Stimulated activated CD8-positive, alpha-beta memory T cell treated with anti-CD3 and anti-CD28 coated beads, Interleukin-7, amount 100 ng/mL, for 1 hour (primary cell): Measurements from ENCODE around the gene DTWD2.
"Not testable (repeated sequence)": the region's sequence is repeated elsewhere in the genome, so short reads cannot be mapped to it uniquely, and the experiment has no call there.

Experiments used
- DNase-seq, 2 donors: peaks; one replicate each; pipeline ENCODE4 v3.0.0-alpha.2; 2020; ENCODE audit warnings: low read depth in 2 of 2

The DTWD2 gene

DNA sequence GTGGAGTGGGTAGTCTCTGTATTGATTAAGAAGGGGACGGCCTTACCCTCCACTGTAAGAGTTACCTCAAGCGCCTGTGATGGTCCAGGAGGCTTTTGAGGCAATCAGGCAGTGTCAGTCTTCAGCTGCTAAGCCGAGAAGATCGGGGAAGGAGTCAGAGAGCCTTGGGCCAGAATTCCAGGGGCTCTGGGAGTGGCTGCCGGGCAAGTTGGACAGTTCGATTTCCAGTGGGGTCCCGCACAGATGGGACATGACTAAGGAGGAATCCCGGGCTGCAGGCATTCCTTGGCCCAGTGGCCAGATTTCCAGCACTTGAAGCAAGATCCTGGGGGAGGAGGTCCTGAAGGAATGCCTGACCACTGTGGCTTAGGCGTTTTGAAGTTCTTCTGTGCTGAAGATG is 38.0 kb downstream of the DTWD2 start:
- DNase-seq: not testable (repeated sequence)

DNA sequence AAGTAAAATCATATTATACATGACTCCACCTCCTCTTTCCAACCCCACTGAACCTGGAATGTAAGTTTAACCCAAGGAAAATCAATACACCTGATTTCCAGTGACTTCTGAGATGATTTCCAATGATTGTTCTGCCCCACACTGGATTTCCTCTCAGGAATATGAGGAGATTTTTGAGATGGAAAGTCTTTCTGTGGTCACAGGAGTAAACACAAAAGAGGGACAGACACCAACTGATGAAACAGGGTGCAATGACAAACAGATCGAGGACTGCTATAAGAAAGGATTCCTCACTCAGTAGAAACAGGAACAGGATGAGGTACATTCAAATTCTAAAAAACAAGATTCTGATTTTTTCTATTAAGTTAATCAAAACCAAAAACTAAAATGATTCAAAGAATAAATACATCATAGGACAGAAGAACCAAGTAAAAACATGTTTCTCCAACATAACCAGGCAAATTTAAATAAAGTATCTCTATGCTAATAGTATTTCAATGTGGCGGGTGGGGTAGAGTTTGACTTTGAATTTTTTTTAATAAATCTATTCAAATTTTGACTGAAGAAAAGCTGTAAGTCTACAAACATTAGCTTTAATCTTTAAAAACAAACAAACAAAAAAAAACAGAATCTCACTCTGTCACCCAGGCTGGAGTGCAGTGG is 42.1 kb downstream of the DTWD2 start:
- no peak for DNase-seq

DNA sequence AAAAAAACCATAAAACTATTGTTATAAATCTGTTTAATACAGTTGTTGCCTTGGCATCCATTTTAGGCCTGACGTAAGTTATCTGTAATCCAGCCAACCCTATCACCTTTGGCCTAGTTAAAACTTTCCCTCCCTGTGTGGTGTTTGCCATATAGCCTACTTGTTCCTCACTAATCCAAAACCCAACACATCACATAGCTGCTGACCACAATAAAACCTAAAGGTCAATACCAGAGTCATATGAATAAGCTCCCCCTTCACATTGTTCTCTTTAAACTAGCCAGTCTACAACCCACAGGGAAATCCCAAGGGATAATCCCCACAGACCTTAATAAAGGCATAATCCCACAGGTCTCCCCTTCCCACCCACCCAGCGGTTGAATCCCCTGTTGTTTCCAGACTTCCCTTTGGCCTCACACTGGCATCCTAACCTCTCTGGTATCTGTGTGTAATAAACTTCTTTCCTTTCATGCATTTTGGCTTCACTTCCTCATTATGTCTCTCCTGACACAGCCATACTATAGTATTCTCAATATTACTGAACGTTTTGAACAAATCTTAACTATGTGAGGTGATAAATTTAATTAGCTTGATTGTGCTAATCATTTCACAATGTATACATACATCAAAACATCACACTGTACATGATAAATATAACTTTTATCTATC is 50.8 kb downstream of the DTWD2 start:
- DNase-seq: no peak

DNA sequence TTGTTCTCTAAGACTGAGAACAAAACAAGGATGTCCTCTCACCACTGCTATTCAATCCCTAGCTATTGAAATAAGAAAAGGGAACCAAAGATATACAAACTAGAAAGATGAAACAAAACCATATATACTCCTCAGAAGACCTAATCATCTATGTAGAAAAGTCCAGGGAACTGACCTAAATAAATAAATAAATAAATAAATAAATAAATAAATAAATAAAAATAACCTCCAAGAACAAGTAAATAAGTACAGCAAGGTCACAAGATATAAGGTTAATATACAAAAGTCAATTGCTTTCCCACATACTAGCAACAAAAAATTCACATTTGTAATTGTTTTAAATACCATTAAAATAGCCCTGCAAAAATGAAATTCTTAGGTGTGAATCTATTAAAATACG is 54.6 kb downstream of the DTWD2 start:
- no peak for DNase-seq

DNA sequence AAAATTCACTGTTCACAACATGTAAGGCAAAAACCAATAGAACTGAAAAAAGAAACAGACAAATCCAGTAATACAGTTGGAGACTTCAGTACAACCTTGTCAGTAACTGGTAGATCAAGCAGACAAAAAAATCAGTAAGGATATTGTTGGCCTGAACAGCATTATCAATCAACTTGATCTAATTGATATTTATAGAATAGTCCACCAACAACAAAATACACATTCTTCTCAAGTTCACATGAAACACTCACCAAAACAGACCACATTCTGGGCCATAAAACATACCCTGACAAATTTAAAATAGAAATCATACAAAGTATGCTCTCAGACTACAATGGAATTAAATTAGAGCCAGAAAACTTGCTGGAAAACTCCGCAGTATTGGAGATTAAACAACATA is 56.8 kb downstream of the DTWD2 start:
- DNase-seq: no peak

DNA sequence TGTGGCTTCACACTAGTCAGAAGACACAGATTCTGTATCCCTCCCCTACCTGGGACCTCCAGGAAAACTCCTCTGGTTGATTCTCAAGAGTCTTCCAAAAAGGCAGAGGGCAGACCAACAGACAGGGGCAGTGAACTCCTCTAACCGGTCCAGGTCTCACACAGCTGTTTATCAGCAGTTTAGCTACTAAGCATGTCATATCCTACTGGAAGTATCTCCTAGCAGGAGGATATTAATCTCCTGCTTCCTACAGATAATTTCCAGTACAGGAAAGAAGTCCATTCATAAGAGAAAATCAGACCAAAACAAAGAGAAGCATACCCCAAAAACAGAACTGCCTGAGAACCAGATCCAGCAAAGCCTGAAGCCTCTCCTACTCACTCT is 64.3 kb downstream of the DTWD2 start:
- no peak for DNase-seq

DNA sequence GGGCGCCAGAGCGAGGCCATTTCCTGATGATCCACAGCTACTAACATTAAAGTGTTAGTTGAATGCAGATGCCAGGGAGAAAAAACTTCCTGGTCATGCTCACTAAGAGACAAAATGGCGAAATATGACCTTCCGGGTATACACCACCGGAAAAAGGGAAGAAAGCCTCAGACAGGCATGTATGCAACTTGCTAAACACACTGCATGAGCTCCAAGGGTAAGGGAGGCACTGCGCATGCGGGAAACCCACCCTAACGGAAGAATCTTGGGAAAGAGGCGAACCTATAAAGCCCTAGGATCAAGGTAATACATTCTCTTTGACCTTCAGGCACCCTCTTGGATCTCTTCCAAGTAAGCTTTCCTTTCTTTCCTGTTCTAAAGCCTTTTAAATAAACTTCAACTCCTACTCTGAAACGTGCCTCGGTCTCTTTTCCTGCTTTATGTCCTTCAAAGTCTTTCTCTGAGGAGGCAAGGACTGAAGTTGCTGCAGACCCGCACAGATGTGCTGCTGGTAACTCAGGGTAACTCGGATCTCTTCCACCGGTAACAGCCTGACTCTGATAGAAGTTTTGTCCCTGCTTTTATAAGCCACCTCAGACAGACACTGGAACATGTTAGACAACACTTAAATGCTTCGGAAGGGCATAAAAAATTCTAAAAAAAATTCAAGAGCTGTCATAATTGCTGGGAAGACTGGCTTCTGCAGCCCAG is 64.9 kb downstream of the DTWD2 start:
- no peak for DNase-seq

DNA sequence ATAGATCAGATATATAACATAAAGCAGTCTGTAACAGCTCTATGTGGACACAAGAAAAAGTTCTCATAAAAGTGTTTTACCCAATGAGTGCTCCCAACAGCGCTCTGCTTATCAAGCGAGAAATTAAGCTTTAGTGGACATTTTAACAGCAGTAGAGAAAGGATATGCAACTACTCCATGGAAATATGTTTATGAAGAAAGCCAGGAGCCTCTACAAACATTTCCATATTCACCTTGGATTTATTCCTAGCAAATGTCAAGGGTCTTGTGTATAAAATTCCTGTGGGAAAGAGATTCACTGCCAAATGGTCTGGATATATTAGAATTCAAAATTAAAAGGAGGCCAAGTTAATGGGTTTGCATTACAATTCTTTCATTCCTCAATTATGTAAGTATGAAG is 66.5 kb downstream of the DTWD2 start:
- DNase-seq: no peak

DNA sequence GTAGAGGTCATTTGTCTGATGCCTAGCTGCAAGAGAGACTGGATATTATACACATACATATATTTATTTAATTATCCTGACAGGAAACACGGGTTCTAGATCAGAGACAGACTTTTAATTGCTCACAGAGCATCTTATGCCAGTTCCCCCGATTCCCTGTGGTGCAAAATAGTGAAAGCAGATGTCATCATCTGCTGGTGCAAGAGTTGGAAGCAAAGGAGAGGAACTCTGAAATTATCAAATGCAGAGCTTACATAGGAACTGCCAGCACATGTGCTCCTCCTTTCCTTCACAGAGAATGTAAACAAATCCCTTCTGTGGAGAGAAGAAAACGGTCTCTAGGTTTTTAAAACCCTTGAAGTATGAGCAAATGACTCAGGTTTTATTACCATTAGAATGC is 69.3 kb downstream of the DTWD2 start:
- no peak for DNase-seq

DNA sequence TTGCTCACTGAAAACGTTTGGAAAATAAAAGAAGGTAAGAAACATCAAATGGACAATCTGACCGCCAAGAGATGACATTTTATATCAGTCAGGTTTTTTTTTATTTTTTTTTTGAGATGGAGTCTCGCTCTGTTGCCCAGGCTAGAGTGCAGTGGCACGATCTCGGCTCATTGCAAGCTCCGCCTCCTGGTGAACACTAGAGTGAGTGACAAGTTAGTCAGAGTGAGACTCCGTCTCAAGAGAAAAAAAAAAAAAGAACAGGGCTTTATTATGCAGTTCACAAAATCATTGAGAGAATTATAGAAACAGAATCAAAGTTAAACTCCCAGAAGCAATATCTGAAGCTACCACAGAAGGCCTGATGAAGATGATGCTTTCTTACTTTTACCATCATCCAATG is 70.1 kb downstream of the DTWD2 start:
- DNase-seq: no peak

DNA sequence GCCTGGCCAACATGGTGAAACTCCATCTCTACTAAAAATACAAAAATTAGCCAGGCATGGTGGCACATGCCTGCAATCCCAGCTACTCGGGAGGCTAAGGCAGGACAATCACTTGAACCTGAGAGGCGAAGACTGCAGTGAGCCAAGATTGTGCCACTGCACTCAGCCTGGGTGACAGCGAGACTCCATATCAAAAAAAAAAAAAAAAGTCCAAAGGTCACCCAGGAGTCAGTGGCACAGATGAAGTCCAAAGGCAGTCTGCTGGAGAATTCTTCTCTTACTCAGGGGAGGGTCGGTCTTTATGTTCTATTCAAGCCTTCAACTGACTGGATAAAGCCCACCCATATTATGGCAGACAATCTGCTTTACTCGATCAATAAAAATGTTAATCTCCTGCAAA is 80.8 kb downstream of the DTWD2 start:
- not testable (repeated sequence) for DNase-seq

DNA sequence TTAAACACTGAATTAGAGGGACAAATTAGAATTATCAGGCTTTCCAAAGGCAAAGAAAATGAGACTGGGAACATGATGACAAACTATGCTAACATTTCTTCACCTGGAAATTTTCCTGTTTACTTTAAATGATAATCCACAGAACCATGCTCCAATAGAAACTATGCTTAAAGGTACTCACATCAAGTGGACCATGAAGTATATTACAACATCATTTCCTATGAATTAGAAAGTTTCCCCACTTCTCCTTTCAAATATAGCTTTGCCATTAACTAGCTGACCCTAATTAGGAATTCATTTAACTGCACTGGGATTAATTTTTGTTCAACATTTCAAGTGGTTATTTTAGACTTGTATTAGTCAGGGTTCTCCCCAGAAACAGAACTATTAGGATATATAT is 81.4 kb downstream of the DTWD2 start:
- no peak for DNase-seq

DNA sequence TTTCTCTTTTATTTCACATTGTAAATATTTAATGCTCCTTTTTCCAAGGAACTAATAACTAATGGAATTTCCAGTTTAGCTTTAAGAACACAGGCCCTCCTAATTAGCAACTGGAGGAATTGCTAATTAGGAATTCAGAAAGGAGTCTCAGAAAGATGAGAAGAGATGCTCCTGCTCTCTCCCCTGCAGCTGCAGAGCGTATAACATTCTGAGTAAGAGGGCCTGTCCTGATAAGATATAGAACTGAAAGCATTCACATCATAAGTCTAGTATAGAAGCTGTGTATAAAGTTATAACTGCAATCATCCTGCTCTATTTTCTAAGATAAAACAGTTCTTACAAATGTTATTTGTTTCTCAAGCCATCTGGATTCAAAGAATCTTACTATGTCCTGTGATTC is 83.2 kb downstream of the DTWD2 start:
- no peak for DNase-seq

DNA sequence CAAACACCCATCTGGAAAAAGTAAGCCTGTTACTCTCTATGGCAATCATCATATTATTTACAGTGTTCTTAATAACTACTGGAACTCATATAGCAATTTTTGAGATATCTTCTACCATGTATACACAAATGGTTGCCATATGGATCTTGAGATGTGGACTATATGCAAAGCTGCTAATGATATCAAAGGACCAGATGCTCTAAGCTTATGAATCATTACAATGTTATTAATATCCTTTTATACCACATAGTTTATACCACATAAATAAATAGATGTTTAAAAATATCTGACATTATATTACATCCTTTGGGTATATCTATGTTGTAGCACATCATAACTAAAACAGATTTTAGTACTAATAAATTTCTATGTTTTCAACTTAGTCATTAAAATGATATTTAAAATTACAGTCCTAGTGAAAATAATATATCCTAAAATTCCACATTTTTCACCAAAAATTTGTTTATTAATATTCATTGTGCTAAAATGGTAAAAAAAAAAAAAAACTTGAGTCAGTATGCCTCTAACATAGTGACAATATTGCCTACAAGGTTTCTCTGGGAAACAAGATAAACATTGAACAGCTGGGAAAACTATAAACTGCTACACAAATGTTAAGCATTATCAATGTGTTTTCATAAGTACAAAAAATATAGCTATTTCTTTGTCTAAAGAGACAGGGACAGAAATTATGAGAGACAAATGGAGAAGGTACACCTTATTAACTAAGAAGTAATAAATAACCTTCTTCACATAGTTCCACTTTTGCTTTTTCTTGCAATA is 85.5 kb downstream of the DTWD2 start:
- no peak for DNase-seq

DNA sequence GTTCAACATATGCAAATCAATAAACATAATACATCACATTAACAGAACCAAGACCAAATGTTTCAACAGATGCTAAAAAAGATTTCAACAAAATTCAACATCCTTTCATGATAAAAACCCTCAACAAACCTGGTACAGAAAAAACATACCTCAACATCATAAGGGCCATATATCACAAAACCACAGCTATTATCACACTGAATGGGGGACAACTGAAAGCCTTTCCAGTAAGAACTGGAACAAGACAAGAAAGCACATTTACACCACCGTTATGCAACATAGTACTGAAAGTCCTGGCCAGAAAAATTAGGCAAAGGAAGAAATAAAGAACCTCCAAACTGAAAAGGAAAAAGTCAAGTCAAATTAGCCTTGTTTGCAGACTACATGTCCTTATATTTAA is 93.6 kb downstream of the DTWD2 start:
- no peak for DNase-seq

DNA sequence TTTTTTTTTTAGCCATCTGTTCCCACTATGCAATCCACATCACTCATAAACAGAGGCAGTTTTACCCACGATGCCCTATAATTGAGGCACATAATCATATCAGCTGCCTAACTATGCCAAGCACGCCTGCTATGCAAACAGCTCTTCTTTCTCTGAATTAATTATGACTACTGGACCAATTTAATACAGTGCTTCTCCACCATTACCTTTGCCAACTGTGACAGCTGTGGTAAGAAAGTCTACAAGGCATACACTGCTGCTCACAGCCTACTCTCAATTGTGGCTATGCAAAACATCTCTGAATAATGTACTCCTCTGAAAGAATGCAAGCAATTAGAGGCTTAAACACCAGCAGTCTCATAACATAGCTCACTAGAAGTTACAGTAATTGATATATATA is 97.1 kb downstream of the DTWD2 start:
- no peak for DNase-seq

DNA sequence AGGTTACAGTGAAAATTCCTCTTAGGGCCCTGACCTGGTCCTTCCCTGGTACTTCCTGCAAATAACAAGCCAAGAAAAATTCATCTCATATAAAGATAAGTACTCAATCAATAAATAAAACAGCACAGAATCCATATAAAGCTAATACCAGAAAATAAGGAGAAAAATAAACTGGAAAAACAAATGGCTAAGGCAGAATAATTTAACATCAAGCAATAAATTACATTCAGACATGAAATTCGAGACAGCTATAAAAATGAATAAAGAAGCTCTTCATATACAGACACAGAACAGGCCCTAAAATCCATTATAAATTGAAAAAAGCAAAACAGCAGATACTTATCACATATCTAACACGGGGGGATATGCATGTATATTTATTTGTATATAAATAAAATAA is 99.2 kb downstream of the DTWD2 start:
- DNase-seq: no peak

DNA sequence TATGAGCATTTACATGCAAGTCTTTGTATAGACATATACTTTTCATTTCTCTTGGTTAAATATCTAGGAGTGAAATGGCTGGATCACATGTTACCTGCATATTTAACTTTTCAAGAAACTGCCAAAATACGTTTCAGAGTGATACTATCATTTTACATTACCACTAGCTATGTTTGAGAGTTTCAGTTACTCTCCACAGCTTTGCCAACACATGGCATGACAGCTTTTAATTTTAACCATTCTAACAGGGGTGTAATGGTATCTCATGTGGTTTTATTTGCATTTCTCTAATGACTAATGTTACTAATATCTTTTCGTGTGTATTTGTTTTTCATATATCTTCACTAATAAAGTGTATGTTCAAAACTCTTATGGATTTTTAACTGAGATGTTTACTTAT is 99.8 kb downstream of the DTWD2 start:
- DNase-seq: no peak

DNA sequence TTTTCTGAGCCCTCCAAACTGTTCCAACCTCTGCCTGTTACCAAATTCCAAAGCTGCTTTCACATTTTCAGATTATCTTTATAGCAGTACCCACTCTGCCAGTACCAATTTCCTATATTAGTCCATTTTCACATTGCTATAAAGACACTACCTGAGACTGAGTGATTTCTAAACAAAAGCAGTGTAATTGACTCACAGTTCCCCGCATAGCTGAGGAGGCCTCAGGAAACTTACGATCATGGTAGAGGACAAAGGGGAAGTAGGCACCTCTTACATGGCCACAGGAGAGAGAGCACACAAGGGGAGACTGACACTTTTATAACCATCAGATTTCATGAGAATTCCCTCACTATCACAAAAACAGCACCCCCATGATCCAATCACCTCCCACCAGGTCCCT is 105.0 kb downstream of the DTWD2 start:
- no peak for DNase-seq

DNA sequence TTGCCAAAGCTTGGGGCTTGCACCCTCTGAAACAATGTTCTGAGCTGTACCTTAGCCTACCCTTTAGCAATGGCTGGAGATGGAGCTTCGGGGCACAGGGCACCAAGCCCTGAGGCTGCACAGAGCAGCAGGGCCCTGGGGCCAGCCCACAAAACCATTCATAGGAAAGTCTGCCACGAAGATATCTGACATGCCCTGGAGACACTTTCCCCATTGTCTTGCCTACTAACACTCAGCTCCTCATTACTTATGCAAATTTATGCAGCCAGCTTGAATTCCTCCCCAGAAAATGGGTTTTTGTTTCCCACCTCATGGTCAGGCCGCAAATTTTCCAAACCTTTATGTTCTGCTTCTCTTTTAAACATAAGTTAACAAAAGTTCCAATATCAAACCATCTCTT is 105.7 kb downstream of the DTWD2 start:
- DNase-seq: no peak

DNA sequence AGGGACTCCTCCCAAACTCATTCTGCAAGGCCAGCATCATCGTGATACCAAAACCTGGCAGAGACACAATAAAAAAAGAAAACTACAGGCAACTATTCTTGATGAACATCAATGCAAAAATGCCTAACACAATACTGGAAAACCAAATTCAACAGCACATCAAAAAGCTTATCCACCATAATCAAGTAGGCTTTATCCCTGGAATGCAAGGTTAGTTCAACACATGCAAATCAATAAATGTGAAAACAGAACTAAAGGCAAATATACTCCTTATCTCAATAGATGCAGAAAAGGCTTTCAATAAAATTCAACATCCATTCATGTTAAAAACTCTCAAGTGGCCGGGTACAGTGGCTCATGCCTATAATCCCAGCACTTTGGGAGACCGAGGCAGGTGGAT is 111.5 kb downstream of the DTWD2 start:
- DNase-seq: not testable (repeated sequence)

DNA sequence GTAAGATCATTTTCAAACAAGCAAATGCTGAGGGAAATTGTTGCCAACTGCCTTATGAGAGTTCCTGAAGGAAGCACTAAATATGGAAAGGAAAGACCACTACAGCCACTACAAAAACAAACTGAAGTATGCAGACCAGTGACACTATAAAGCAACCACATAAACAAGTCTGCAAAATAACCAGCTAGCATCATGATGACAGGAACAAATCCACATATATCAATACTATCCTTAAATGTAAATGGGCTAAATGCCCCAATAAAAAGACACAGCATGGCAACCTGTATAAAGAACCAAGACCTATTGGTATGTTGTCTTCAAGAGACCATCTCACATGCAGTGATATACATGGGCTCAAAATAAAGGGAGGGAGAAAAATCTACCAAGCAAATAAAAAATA is 113.2 kb downstream of the DTWD2 start:
- no peak for DNase-seq

DNA sequence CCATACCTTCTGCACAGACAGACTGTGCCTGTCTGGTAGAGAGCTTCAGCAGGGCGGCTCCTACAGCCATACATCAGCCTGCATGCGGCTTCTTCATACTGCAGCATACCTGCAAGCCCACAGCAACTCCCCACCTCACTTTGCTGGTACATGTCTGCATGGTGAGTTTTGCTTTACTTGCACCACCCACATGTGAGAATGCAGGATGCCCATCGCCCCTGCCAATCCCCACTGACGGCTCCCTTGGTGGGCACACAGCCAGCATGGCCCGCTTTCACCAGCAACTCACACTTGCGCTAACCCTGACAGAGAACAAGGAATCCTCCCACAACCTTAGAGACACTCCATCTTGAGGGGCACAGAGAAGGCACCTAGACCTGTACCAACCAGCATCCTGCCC is 114.9 kb downstream of the DTWD2 start:
- DNase-seq: no peak
